ENCODE results near the gene NPLOC4. TPM values are rescaled to one million over a fixed set of nuclear protein-coding genes. Genes with fewer than 3 reads are reported as not detected.

Gene NPLOC4
- total and polyA plus RNA-seq, 2 donors (not counting 1 experiment from before 2014, with no cell fraction given): 70.2 to 101 TPM

GRCh38 chr17:81542431-81543338 lies 94.2 kb downstream of the NPLOC4 start:
- Mint-ChIP-seq H3K27ac (no peak overlapping the region), H3K4me3 (no peak overlapping the region), H3K4me1 (peaks cover 4% of the 10 kb centered on the region), H3K9me3 (ENCODE audit: insufficient read depth) (no peaks in the 10 kb centered on the region), H3K27me3 (peaks cover 5% of the 10 kb centered on the region)
- no peak for ATAC-seq (ENCODE audit: low read depth)
- H3K79me2 ChIP-seq (ENCODE audit: control insufficient read depth, insufficient read depth, low read length): peaks cover 6% of the 10 kb centered on the region
- intact Hi-C loops (cut with micrococcal nuclease): no loop called here
- ChIA-PET POLR2A (no interaction called here), CTCF (interaction anchor here (2.3 kb wide), 1 partner anchor 24 kb away, joined by 6 read pairs; no protein-coding TSS in a partner anchor)
- H3K9ac ChIP-seq (ENCODE audit: low read length): no peak overlapping the region
- WGBS (ENCODE audit: insufficient coverage): 96% methylated on average over 15 of the region's 15 CpGs
- peaks cover 0 to 6% (median 2%) of the 10 kb centered on the region in 4 experiments for H3K27me3 ChIP-seq (replicated peaks in 1 of 4; ENCODE audit: control extremely low read depth in 1 of 4, control insufficient read depth in 3 of 4, insufficient read depth in 4 of 4, low read length in 3 of 4)
- no peak overlapping the region for H3K4me2 ChIP-seq (replicated peaks; ENCODE audit: low read depth, low read length, poor library complexity, severe bottlenecking)
- peaks cover 25% of the 10 kb centered on the region for H4K20me1 ChIP-seq (ENCODE audit: control insufficient read depth, insufficient read depth, low read length, poor library complexity, severe bottlenecking)
- H2AFZ ChIP-seq (ENCODE audit: insufficient read depth, low read depth, low read length, poor library complexity, severe bottlenecking): no peak overlapping the region
- H3K27ac ChIP-seq (ENCODE audit: low read length in 2 of 2): no peak overlapping the region
- no peak for DNase-seq
- no peak for TF ChIP-seq CTCF (IDR thresholded peaks at IDR 0.05)
- no peak for TF ChIP-seq EZH2 (IDR thresholded peaks at IDR 0.05; ENCODE audit: borderline replicate concordance, insufficient read depth, low read depth, low read length, poor library complexity, severe bottlenecking)
- peaks cover 4 to 5% of the 10 kb centered on the region in 2 donors for H3K4me1 ChIP-seq (ENCODE audit: control insufficient read depth in 2 of 2, insufficient read depth in 2 of 2, low read length in 2 of 2)
- no peaks in the 10 kb centered on the region for H3K9me3 ChIP-seq (ENCODE audit: control extremely low read depth in 1 of 3, control insufficient read depth in 2 of 3, insufficient read depth in 1 of 3, low read length in 2 of 3)
- peaks cover 0 to 81% of the 10 kb centered on the region in 2 experiments for H3K36me3 ChIP-seq (replicated peaks in 1 of 2; ENCODE audit: control extremely low read depth in 1 of 2, control insufficient read depth in 1 of 2, extremely low read depth in 1 of 2, insufficient read depth in 2 of 2, low read length in 1 of 2)
- H3K4me3 ChIP-seq (ENCODE audit: control extremely low read depth in 1 of 5, extremely low read depth in 1 of 5, insufficient read depth in 1 of 5, low read depth in 2 of 5, low read length in 4 of 5): no peak overlapping the region

- no peaks in the 10 kb centered on the region for H3K9me3 Mint-ChIP-seq (ENCODE audit: insufficient read depth)
- H3K4me1 Mint-ChIP-seq: peaks cover 4% of the 10 kb centered on the region
- no peak overlapping the region for H3K4me3 Mint-ChIP-seq
Observed at GRCh38 chr17:81541123-81541522, 95.8 kb downstream of the NPLOC4 start.

More at GRCh38 chr17:81541123-81541522, 95.8 kb downstream of the NPLOC4 start:
- Histone ChIP-seq H3K4me2 (replicated peaks; ENCODE audit: low read depth, low read length, poor library complexity, severe bottlenecking) (no peak overlapping the region), H3K4me1 (ENCODE audit: control insufficient read depth in 2 of 2, insufficient read depth in 2 of 2, low read length in 2 of 2) (peaks cover 14 to 19% of the 10 kb centered on the region in 2 donors), H4K20me1 (ENCODE audit: control insufficient read depth, insufficient read depth, low read length, poor library complexity, severe bottlenecking) (peaks cover 33% of the 10 kb centered on the region), H3K4me3 (ENCODE audit: control extremely low read depth in 1 of 5, extremely low read depth in 1 of 5, insufficient read depth in 1 of 5, low read depth in 2 of 5, low read length in 4 of 5) (no peak overlapping the region), H3K9me3 (ENCODE audit: control extremely low read depth in 1 of 3, control insufficient read depth in 2 of 3, insufficient read depth in 1 of 3, low read length in 2 of 3) (no peaks in the 10 kb centered on the region), H3K27me3 (replicated peaks in 1 of 4; ENCODE audit: control extremely low read depth in 1 of 4, control insufficient read depth in 3 of 4, insufficient read depth in 4 of 4, low read length in 3 of 4) (peaks cover 0 to 20% (median 8%) of the 10 kb centered on the region in 4 experiments), H2AFZ (ENCODE audit: insufficient read depth, low read depth, low read length, poor library complexity, severe bottlenecking) (no peak overlapping the region), H3K79me2 (ENCODE audit: control insufficient read depth, insufficient read depth, low read length) (no peaks in the 10 kb centered on the region), H3K36me3 (replicated peaks in 1 of 2; ENCODE audit: control extremely low read depth in 1 of 2, control insufficient read depth in 1 of 2, extremely low read depth in 1 of 2, insufficient read depth in 2 of 2, low read length in 1 of 2) (peaks cover 0 to 66% of the 10 kb centered on the region in 2 experiments), H3K27ac (ENCODE audit: low read length in 2 of 2) (no peak overlapping the region), H3K9ac (ENCODE audit: low read length) (no peak overlapping the region)
- intact Hi-C loops (cut with micrococcal nuclease): no loop called here
- ChIA-PET CTCF (no interaction called here), POLR2A (no interaction called here)
- ATAC-seq (ENCODE audit: low read depth) (no peak), DNase-seq (no peak)
- Mint-ChIP-seq H3K27ac (no peak overlapping the region), H3K27me3 (peaks cover 7% of the 10 kb centered on the region)
- no peak for TF ChIP-seq EZH2 (IDR thresholded peaks at IDR 0.05; ENCODE audit: borderline replicate concordance, insufficient read depth, low read depth, low read length, poor library complexity, severe bottlenecking)
- TF ChIP-seq CTCF (IDR thresholded peaks at IDR 0.05): no peak
- 96% methylated on average over 16 of the region's 17 CpGs for WGBS (ENCODE audit: insufficient coverage)
